WTC11 (cell line): ENCODE data around the gene RBFOX2. TPM values are rescaled to one million over a fixed set of nuclear protein-coding genes. Genes with fewer than 3 reads are reported as not detected.

Experiments
- ATAC-seq: fragments of 200-7000 bp; cut with Tn5 transposase; 2 replicates; pipeline ENCODE4 v1.10.0; 2021; ENCODE audit warnings: mild to moderate bottlenecking, moderate library complexity
- CTCF ChIA-PET: fragments of 300-600 bp; sonication (Branson Sonifier 250); formaldehyde crosslinking; loops from one replicate; lab custom pipeline; 2021; ENCODE audit warnings: antibody characterized with exemption; lab: Charles Lee
- POLR2A ChIA-PET: fragments of 350-600 bp; sonication (Branson Sonifier 250); formaldehyde crosslinking; loops from one replicate; lab custom pipeline; 2021; ENCODE audit warnings: antibody characterized with exemption; lab: Charles Lee
- DNase-seq: peaks from one replicate; pipeline ENCODE4 v3.0.0; 2021; ENCODE audit warnings: low spot score
- H3K27ac Mint-ChIP-seq: 2 replicates; pipeline ENCODE4 v1.8.0; 2021; ENCODE audit warnings: mixed read lengths
- H3K27me3 Mint-ChIP-seq: 2 replicates; pipeline ENCODE4 v1.8.0; 2021; ENCODE audit warnings: low read depth, mild to moderate bottlenecking, moderate library complexity, mixed read lengths
- H3K36me3 Mint-ChIP-seq: 2 replicates; pipeline ENCODE4 v1.8.0; 2021; ENCODE audit warnings: mixed read lengths
- H3K4me1 Mint-ChIP-seq: 2 replicates; pipeline ENCODE4 v1.8.0; 2022; ENCODE audit warnings: mixed read lengths
- H3K4me3 Mint-ChIP-seq: 2 replicates; pipeline ENCODE4 v1.8.0; 2021; ENCODE audit warnings: mild to moderate bottlenecking, moderate library complexity, mixed read lengths
- H3K9me3 Mint-ChIP-seq: 2 replicates; pipeline ENCODE4 v1.8.0; 2021; ENCODE audit warnings: mixed read lengths
- E2F1 ChIP-seq: sonication (generic); formaldehyde crosslinking; IDR thresholded peaks from 2 replicates; pipeline ENCODE4 v1.8.0; 2022; ENCODE audit warnings: mild to moderate bottlenecking, missing genetic modification reagents
- ESRRA ChIP-seq: sonication (generic); formaldehyde crosslinking; IDR thresholded peaks from 2 replicates; pipeline ENCODE4 v1.8.1; 2022; ENCODE audit warnings: mild to moderate bottlenecking, missing genetic modification reagents, borderline replicate concordance
- FOXJ3 ChIP-seq: sonication (generic); formaldehyde crosslinking; IDR thresholded peaks from 2 replicates; pipeline ENCODE4 v1.9.0; 2021; ENCODE audit warnings: missing genetic modification reagents, mild to moderate bottlenecking, borderline replicate concordance
- FOXK1 ChIP-seq: sonication (generic); formaldehyde crosslinking; IDR thresholded peaks from 2 replicates; pipeline ENCODE4 v1.8.0; 2022; ENCODE audit warnings: mild to moderate bottlenecking, moderate library complexity, missing genetic modification reagents
- FOXP1 ChIP-seq: sonication (generic); formaldehyde crosslinking; IDR thresholded peaks from 2 replicates; pipeline ENCODE4 v1.8.0; 2022; ENCODE audit warnings: missing genetic modification reagents, mild to moderate bottlenecking, moderate library complexity, borderline replicate concordance
- GRHL2 ChIP-seq: fragments of 250-450 bp; sonication (Bioruptor Pico); IDR thresholded peaks from 2 replicates; pipeline ENCODE4 v1.8.0; 2022; ENCODE audit warnings: mild to moderate bottlenecking, moderate library complexity; ENCODE audit not compliant: insufficient replicate concordance, severe bottlenecking
- IRF2 ChIP-seq: sonication (generic); formaldehyde crosslinking; IDR thresholded peaks from 2 replicates; pipeline ENCODE4 v1.8.0; 2022; ENCODE audit warnings: low read depth, missing genetic modification reagents, borderline replicate concordance
- JUN ChIP-seq: sonication (generic); formaldehyde crosslinking; IDR thresholded peaks from 2 replicates; pipeline ENCODE4 v1.8.0; 2023; ENCODE audit warnings: mild to moderate bottlenecking, missing genetic modification reagents
- MAX ChIP-seq: sonication (generic); formaldehyde crosslinking; IDR thresholded peaks from 2 replicates; pipeline ENCODE4 v1.8.0; 2022; ENCODE audit warnings: mild to moderate bottlenecking, missing genetic modification reagents
- MYBL2 ChIP-seq: sonication (generic); formaldehyde crosslinking; IDR thresholded peaks from 2 replicates; pipeline ENCODE4 v1.8.1; 2023; ENCODE audit warnings: mild to moderate bottlenecking, moderate library complexity, missing genetic modification reagents
- NFATC4 ChIP-seq: fragments of 250-450 bp; sonication (Bioruptor Pico); IDR thresholded peaks from 2 replicates; pipeline ENCODE4 v1.9.0; 2021; ENCODE audit warnings: mild to moderate bottlenecking
- OVOL2 ChIP-seq: fragments of 250-450 bp; sonication (Bioruptor Pico); IDR thresholded peaks from 2 replicates; pipeline ENCODE4 v1.9.0; 2021; ENCODE audit warnings: mild to moderate bottlenecking, borderline replicate concordance
- SOX15 ChIP-seq: fragments of 250-450 bp; sonication (Bioruptor Pico); IDR thresholded peaks from 2 replicates; pipeline ENCODE4 v1.9.0; 2021; ENCODE audit warnings: mild to moderate bottlenecking
- SP1 ChIP-seq: sonication (generic); formaldehyde crosslinking; conservative IDR thresholded peaks from 2 replicates; pipeline ENCODE4 v1.8.1; 2022; ENCODE audit warnings: missing genetic modification reagents
- TCF7 ChIP-seq: sonication (generic); formaldehyde crosslinking; IDR thresholded peaks from 2 replicates; pipeline ENCODE4 v1.8.0; 2022; ENCODE audit warnings: mild to moderate bottlenecking, low read depth, missing genetic modification reagents, moderate library complexity
- TEAD1 ChIP-seq: sonication (generic); formaldehyde crosslinking; IDR thresholded peaks from 2 replicates; pipeline ENCODE4 v1.8.0; 2022; ENCODE audit warnings: mild to moderate bottlenecking, missing genetic modification reagents
- TP53 ChIP-seq: sonication (generic); formaldehyde crosslinking; IDR thresholded peaks from 2 replicates; pipeline ENCODE4 v1.8.1; 2023; ENCODE audit warnings: mild to moderate bottlenecking, missing genetic modification reagents
- USF2 ChIP-seq: sonication (generic); formaldehyde crosslinking; IDR thresholded peaks from 2 replicates; pipeline ENCODE4 v1.8.1; 2023; ENCODE audit warnings: mild to moderate bottlenecking, missing genetic modification reagents, moderate library complexity
- ZBTB21 ChIP-seq: sonication (generic); formaldehyde crosslinking; IDR thresholded peaks from 2 replicates; pipeline ENCODE4 v1.8.1; 2023; ENCODE audit warnings: mild to moderate bottlenecking, missing genetic modification reagents, borderline replicate concordance
- ZMAT4 ChIP-seq: fragments of 250-450 bp; sonication (Bioruptor Pico); IDR thresholded peaks from 2 replicates; pipeline ENCODE4 v1.9.0; 2021; ENCODE audit warnings: mild to moderate bottlenecking
- ZNF396 ChIP-seq: fragments of 250-450 bp; sonication (Bioruptor Pico); IDR thresholded peaks from 2 replicates; pipeline ENCODE4 v1.8.0; 2021; ENCODE audit warnings: mild to moderate bottlenecking, moderate library complexity, borderline replicate concordance
- ZNF416 ChIP-seq: fragments of 250-450 bp; sonication (Bioruptor Pico); IDR thresholded peaks from 2 replicates; pipeline ENCODE4 v1.9.0; 2021; ENCODE audit warnings: mild to moderate bottlenecking, inconsistent platforms
- ZNF512 ChIP-seq: sonication (generic); formaldehyde crosslinking; IDR thresholded peaks from 2 replicates; pipeline ENCODE4 v1.8.1; 2022; ENCODE audit warnings: missing genetic modification reagents, borderline replicate concordance
- total RNA-seq: library from RNA; stranded (reverse); gene quantifications from 3 replicates; pipeline ENCODE4 v1.2.3, GENCODE V29; 2021
- TF ChIP-seq, protein P1 (sequence below): sonication (generic); formaldehyde crosslinking; IDR thresholded peaks from 2 replicates; pipeline ENCODE4 v1.8.1; 2022; ENCODE audit warnings: mild to moderate bottlenecking, missing genetic modification reagents, moderate library complexity, borderline replicate concordance
- TF ChIP-seq, protein P2 (sequence below): sonication (generic); formaldehyde crosslinking; conservative IDR thresholded peaks from 2 replicates; pipeline ENCODE4 v1.8.1; 2022; ENCODE audit warnings: mild to moderate bottlenecking, missing genetic modification reagents

RBFOX2 gene
- total RNA-seq, 1 experiment from 2014 or later: 107 TPM

- TF ChIP-seq FOXJ3 (CRISPR knock-in tag) (no peak), ZBTB21 (no peak), MAX (no peak), ZNF396 (CRISPR knock-in tag) (no peak), TEAD1 (CRISPR knock-in tag) (no peak), IRF2 (CRISPR knock-in tag) (no peak), TCF7 (CRISPR knock-in tag) (no peak), SOX15 (CRISPR knock-in tag) (no peak), ZMAT4 (CRISPR knock-in tag) (no peak), ZNF416 (CRISPR knock-in tag) (no peak), FOXK1 (CRISPR knock-in tag) (no peak)
- TF ChIP-seq, all 79 proteins: peak for 0
Observed at GRCh38 chr22:35970616-35971455, 57.8 kb downstream of the RBFOX2 start (continued).

DNA sequence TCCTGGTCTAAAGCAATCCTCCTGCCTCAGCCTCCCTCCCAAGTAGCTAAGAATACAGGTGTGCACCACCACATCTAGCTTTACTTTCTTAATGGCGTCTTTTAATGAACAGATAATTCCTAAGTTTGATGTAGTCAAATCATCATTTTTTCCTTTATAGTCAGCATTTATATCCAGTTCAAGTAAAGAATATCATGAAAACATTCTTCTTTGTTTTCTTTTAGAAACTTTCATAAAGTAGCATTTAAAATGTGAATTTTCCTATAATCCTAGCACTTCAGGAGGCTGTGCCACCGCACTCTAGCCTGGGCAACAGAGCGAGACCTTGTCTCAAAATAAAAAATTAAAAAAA, 61.6 kb downstream of the RBFOX2 start:
- Mint-ChIP-seq H3K4me1 (peaks cover 40% of the 10 kb centered on the region), H3K9me3 (no peaks in the 10 kb centered on the region), H3K27ac (no peak overlapping the region), H3K27me3 (no peaks in the 10 kb centered on the region), H3K36me3 (no peaks in the 10 kb centered on the region), H3K4me3 (no peak overlapping the region)
- ChIA-PET CTCF (interaction anchor here (2.2 kb wide), 1 partner anchor 99 kb away, joined by 6 read pairs; no protein-coding TSS in a partner anchor), POLR2A (no interaction called here)
- DNase-seq: no peak
- TF ChIP-seq TP53 (CRISPR knock-in tag) (no peak), E2F1 (CRISPR knock-in tag) (no peak), SP1 (no peak), MYBL2 (no peak), ZNF512 (CRISPR knock-in tag) (no peak), ZNF396 (CRISPR knock-in tag) (no peak), ZBTB21 (no peak), USF2 (no peak), GRHL2 (CRISPR knock-in tag) (no peak), TCF7 (CRISPR knock-in tag) (no peak), ZNF416 (CRISPR knock-in tag) (no peak), ESRRA (CRISPR knock-in tag) (no peak), OVOL2 (CRISPR knock-in tag) (no peak), FOXP1 (CRISPR knock-in tag) (no peak), NFATC4 (CRISPR knock-in tag) (no peak), JUN (CRISPR knock-in tag) (no peak)
- TF ChIP-seq, protein P1, sequence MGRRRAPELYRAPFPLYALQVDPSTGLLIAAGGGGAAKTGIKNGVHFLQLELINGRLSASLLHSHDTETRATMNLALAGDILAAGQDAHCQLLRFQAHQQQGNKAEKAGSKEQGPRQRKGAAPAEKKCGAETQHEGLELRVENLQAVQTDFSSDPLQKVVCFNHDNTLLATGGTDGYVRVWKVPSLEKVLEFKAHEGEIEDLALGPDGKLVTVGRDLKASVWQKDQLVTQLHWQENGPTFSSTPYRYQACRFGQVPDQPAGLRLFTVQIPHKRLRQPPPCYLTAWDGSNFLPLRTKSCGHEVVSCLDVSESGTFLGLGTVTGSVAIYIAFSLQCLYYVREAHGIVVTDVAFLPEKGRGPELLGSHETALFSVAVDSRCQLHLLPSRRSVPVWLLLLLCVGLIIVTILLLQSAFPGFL (CRISPR knock-in tag): no peak
- TF ChIP-seq, protein P2, sequence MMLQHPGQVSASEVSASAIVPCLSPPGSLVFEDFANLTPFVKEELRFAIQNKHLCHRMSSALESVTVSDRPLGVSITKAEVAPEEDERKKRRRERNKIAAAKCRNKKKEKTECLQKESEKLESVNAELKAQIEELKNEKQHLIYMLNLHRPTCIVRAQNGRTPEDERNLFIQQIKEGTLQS: no peak
- no peak for ATAC-seq
